CD4-positive, CD25-positive, alpha-beta regulatory T cell (primary cell): ENCODE results near the gene CD72. TPM values are rescaled to one million over a fixed set of nuclear protein-coding genes. Genes with fewer than 3 reads are reported as not detected.
"Not testable (repeated sequence)": the region's sequence is repeated elsewhere in the genome, so short reads cannot be mapped to it uniquely, and the experiment has no call there.

Experiments used
- ATAC-seq, 2 donors: fragments of 150-1000 bp; cut with Tn5 transposase; one replicate each; pipeline ENCODE4 v1.10.0; 2021; ENCODE audit warnings: low read depth in 2 of 2, moderate number of reproducible peaks in 2 of 2, moderate library complexity in 1 of 2
- DNase-seq, 3 donors: peaks; one replicate each; pipeline versions ENCODE4 v3.0.0 to v3.0.0-alpha.2; 2012 to 2022; ENCODE audit warnings: mixed read lengths in 1 of 3
- H3K27ac ChIP-seq: one replicate; pipeline ENCODE4 v1.7.0; 2013; ENCODE audit warnings: mild to moderate bottlenecking, low read length; ENCODE audit not compliant: insufficient read depth, poor library complexity, severe bottlenecking
- H3K27me3 ChIP-seq: one replicate; pipeline ENCODE4 v1.7.0; 2013; ENCODE audit warnings: low read length; ENCODE audit not compliant: control insufficient read depth, insufficient read depth
- H3K36me3 ChIP-seq: one replicate; pipeline ENCODE4 v1.7.0; 2013; ENCODE audit warnings: mild to moderate bottlenecking, low read length, moderate library complexity; ENCODE audit not compliant: control insufficient read depth, insufficient read depth
- H3K4me1 ChIP-seq: 2 replicates; pipeline ENCODE4 v1.7.0; 2013; ENCODE audit warnings: mild to moderate bottlenecking, low read length; ENCODE audit not compliant: insufficient read depth, control insufficient read depth, poor library complexity, severe bottlenecking
- H3K4me3 ChIP-seq: one replicate; pipeline ENCODE4 v1.7.0; 2013; ENCODE audit warnings: low read depth, mild to moderate bottlenecking, low read length, moderate library complexity
- H3K9me3 ChIP-seq, 2 experiments: 1 replicate in 1 of 2; 2 replicates in 1 of 2; pipeline ENCODE4 v1.7.0; 2013; ENCODE audit warnings: low read length in 2 of 2, mild to moderate bottlenecking in 1 of 2, moderate library complexity in 1 of 2; ENCODE audit not compliant: control insufficient read depth in 2 of 2
- H3K27ac Mint-ChIP-seq, 3 donors: one replicate each; pipeline ENCODE4 v1.8.0; 2020 to 2022; ENCODE audit warnings: mild to moderate bottlenecking in 3 of 3, mixed read lengths in 3 of 3, moderate library complexity in 2 of 3
- H3K27me3 Mint-ChIP-seq: one replicate; pipeline ENCODE4 v1.8.0; 2022; ENCODE audit warnings: mild to moderate bottlenecking, mixed read lengths
- H3K36me3 Mint-ChIP-seq: one replicate; pipeline ENCODE4 v1.8.0; 2020; ENCODE audit warnings: mixed read lengths
- H3K4me1 Mint-ChIP-seq, 4 donors: one replicate each; pipeline ENCODE4 v1.8.0; 2020 to 2022; ENCODE audit warnings: mixed read lengths in 4 of 4, mild to moderate bottlenecking in 1 of 4
- H3K4me3 Mint-ChIP-seq, 4 donors: one replicate each; pipeline ENCODE4 v1.8.0; 2020 to 2022; ENCODE audit warnings: mild to moderate bottlenecking in 4 of 4, mixed read lengths in 4 of 4, moderate library complexity in 3 of 4
- H3K9me3 Mint-ChIP-seq, 7 donors: one replicate each; pipeline ENCODE4 v1.8.0; 2020 to 2022; ENCODE audit warnings: mixed read lengths in 7 of 7, mild to moderate bottlenecking in 3 of 7, moderate library complexity in 2 of 7
- polyA plus RNA-seq, 4 donors: library from polyadenylated mRNA; unstranded; fragments of 300-500 nt; fragmentation: Illumina TruSeq; gene quantifications; one replicate each; pipeline ENCODE4 v1.2.3, GENCODE V29; 2021
- total RNA-seq: library from RNA; stranded (reverse); gene quantifications from one replicate; pipeline ENCODE4 v1.2.3, GENCODE V29; 2022

CD72 gene
- total and polyA plus RNA-seq, 5 donors from 2014 or later: 1.0 to 7.9 (median 2.7) TPM

DNA sequence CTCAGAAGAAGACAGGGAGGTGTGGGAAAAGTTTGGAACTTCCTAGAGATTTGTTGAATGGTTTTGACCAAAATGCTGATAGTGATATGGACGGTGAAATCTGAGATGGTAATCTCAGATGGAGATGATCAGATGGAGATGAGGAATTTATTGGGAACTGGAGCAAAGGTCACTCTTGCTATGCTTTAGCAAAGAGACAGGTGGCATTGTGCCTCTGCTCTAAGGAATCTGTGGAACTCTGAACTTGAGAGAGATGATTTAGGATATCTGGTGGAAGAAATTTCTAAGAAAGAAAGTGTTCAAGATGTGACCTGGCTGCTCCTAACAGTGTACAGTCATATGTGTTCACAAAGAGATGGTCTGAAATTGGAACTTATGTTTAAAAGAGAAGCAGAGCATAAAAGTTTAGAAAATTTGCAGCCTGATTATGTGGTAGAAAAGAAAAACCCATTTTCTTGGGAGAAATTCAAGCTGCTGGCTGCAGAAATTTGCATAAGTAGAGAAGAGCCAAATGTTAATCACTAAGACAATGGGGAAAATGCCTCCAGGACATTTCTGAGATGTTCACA is 38.5 kb downstream of the CD72 start:
- ATAC-seq: not testable (repeated sequence)

GRCh38 chr9:35579130-35579529 is 39.1 kb downstream of the CD72 start:
- no peak overlapping the region for H3K4me3 ChIP-seq
- peaks cover 1 to 19% of the 10 kb centered on the region in 2 experiments for H3K9me3 ChIP-seq
- no peak overlapping the region for H3K27ac ChIP-seq
- peaks cover 18% of the 10 kb centered on the region for H3K36me3 Mint-ChIP-seq
- H3K4me1 Mint-ChIP-seq: peaks cover 0 to 3% (median 0%) of the 10 kb centered on the region in 4 donors
- no peaks in the 10 kb centered on the region for H3K27me3 ChIP-seq
- no peak overlapping the region for H3K27ac Mint-ChIP-seq
- H3K36me3 ChIP-seq: no peaks in the 10 kb centered on the region
- peaks cover 10% of the 10 kb centered on the region for H3K27me3 Mint-ChIP-seq
- peaks cover 0 to 19% (median 9%) of the 10 kb centered on the region in 7 donors for H3K9me3 Mint-ChIP-seq
- no peak overlapping the region for H3K4me3 Mint-ChIP-seq
- DNase-seq (peak in 1 of 3 donors; percentile 4), ATAC-seq (no peak)
- no peaks in the 10 kb centered on the region for H3K4me1 ChIP-seq

More for the DNA sequence above, 38.5 kb downstream of the CD72 start:
- peaks cover 1 to 19% of the 10 kb centered on the region in 2 experiments for H3K9me3 ChIP-seq
- Mint-ChIP-seq H3K9me3 (peaks cover 0 to 19% (median 9%) of the 10 kb centered on the region in 7 donors), H3K27me3 (peaks cover 10% of the 10 kb centered on the region), H3K36me3 (peaks cover 18% of the 10 kb centered on the region)
- not testable (repeated sequence) for H3K4me1 Mint-ChIP-seq, DNase-seq, H3K4me1 ChIP-seq, H3K27ac ChIP-seq, H3K27me3 ChIP-seq, H3K4me3 Mint-ChIP-seq, H3K36me3 ChIP-seq, H3K4me3 ChIP-seq, H3K27ac Mint-ChIP-seq

DNA sequence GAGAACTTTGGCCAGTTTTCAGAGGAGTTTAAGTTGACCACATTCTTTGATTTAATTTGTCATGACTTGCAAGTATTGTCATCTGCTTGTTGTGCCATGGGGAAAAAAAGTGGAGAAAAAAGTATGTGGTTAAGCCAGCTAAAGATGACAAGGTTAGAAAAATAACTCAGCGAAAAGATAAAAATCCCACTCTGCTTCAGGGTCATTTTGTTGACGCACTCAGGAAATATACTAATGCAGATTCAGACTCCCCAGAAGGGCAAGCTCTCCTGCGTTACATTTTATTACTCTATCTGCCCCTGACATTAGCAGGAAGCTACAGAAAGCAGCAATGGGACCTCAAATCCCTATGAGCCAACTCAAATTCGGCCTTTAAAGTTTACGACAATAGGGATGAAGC is 40.7 kb downstream of the CD72 start:
- Mint-ChIP-seq H3K4me1 (peaks cover 0 to 3% (median 0%) of the 10 kb centered on the region in 4 donors), H3K9me3 (peaks cover 0 to 19% (median 9%) of the 10 kb centered on the region in 7 donors), H3K36me3 (peaks cover 16% of the 10 kb centered on the region), H3K27me3 (peaks cover 4% of the 10 kb centered on the region), H3K4me3 (no peak overlapping the region), H3K27ac (no peak overlapping the region)
- DNase-seq (no peak), ATAC-seq (no peak)
- no peaks in the 10 kb centered on the region for H3K4me1 ChIP-seq
- peaks cover 1 to 19% of the 10 kb centered on the region in 2 experiments for H3K9me3 ChIP-seq
- no peaks in the 10 kb centered on the region for H3K36me3 ChIP-seq
- H3K4me3 ChIP-seq: no peak overlapping the region
- H3K27me3 ChIP-seq: no peaks in the 10 kb centered on the region
- H3K27ac ChIP-seq: no peak overlapping the region

GRCh38 chr9:35575478-35575877 is 42.7 kb downstream of the CD72 start:
- no peaks in the 10 kb centered on the region for H3K27me3 ChIP-seq
- H3K4me1 Mint-ChIP-seq: peaks cover 0 to 8% (median 7%) of the 10 kb centered on the region in 4 donors
- DNase-seq (no peak), ATAC-seq (no peak)
- no peaks in the 10 kb centered on the region for H3K36me3 ChIP-seq
- no peak overlapping the region for H3K4me3 Mint-ChIP-seq
- no peak overlapping the region for H3K27ac ChIP-seq
- H3K9me3 Mint-ChIP-seq: peaks cover 0 to 9% (median 7%) of the 10 kb centered on the region in 7 donors
- H3K27me3 Mint-ChIP-seq: no peaks in the 10 kb centered on the region
- no peak overlapping the region for H3K27ac Mint-ChIP-seq
- H3K9me3 ChIP-seq: peaks cover 1 to 13% of the 10 kb centered on the region in 2 experiments
- peaks cover 9% of the 10 kb centered on the region for H3K36me3 Mint-ChIP-seq
- H3K4me1 ChIP-seq: no peaks in the 10 kb centered on the region
- H3K4me3 ChIP-seq: no peak overlapping the region

GRCh38 chr9:35574578-35575122 is 43.6 kb downstream of the CD72 start:
- no peak overlapping the region for H3K4me3 Mint-ChIP-seq
- peaks cover under 1 to 5% of the 10 kb centered on the region in 2 experiments for H3K9me3 ChIP-seq
- no peaks in the 10 kb centered on the region for H3K36me3 ChIP-seq
- H3K27ac Mint-ChIP-seq: no peak overlapping the region
- no peak for ATAC-seq
- H3K9me3 Mint-ChIP-seq: peaks cover 0 to 6% (median 4%) of the 10 kb centered on the region in 7 donors
- no peaks in the 10 kb centered on the region for H3K27me3 ChIP-seq
- H3K4me1 Mint-ChIP-seq: peaks cover 1 to 11% (median 9%) of the 10 kb centered on the region in 4 donors
- H3K27ac ChIP-seq: no peak overlapping the region
- H3K36me3 Mint-ChIP-seq: peaks cover 3% of the 10 kb centered on the region
- no peak for DNase-seq
- H3K4me3 ChIP-seq: no peak overlapping the region
- no peaks in the 10 kb centered on the region for H3K4me1 ChIP-seq
- H3K27me3 Mint-ChIP-seq: no peaks in the 10 kb centered on the region

- Mint-ChIP-seq H3K27ac (peak overlapping the region in 2 of 3 donors; percentile 6 to 31), H3K9me3 (peaks cover 0 to 1% (median 0%) of the 10 kb centered on the region in 7 donors), H3K4me3 (no peak overlapping the region), H3K27me3 (no peaks in the 10 kb centered on the region), H3K4me1 (peaks cover 6 to 13% (median 9%) of the 10 kb centered on the region in 4 donors), H3K36me3 (no peaks in the 10 kb centered on the region)
- ATAC-seq (no peak), DNase-seq (peak in 1 of 3 donors; percentile 20)
- Histone ChIP-seq H3K4me3 (no peak overlapping the region), H3K36me3 (no peaks in the 10 kb centered on the region), H3K27me3 (no peaks in the 10 kb centered on the region), H3K4me1 (no peaks in the 10 kb centered on the region), H3K9me3 (no peaks in the 10 kb centered on the region), H3K27ac (no peak overlapping the region)
Observed at GRCh38 chr9:35570709-35571504, 47.3 kb downstream of the CD72 start.

GRCh38 chr9:35569206-35569605 is 49.0 kb downstream of the CD72 start:
- H3K4me3 Mint-ChIP-seq: no peak overlapping the region

More at GRCh38 chr9:35569206-35569605, 49.0 kb downstream of the CD72 start:
- ATAC-seq (no peak), DNase-seq (no peak)
- Mint-ChIP-seq H3K9me3 (no peaks in the 10 kb centered on the region), H3K36me3 (peaks cover 6% of the 10 kb centered on the region), H3K27ac (no peak overlapping the region), H3K27me3 (no peaks in the 10 kb centered on the region), H3K4me1 (peaks cover 6 to 13% (median 7%) of the 10 kb centered on the region in 4 donors)
- H3K36me3 ChIP-seq: no peaks in the 10 kb centered on the region
- no peaks in the 10 kb centered on the region for H3K9me3 ChIP-seq
- H3K27ac ChIP-seq: no peak overlapping the region
- H3K4me3 ChIP-seq: no peak overlapping the region
- no peaks in the 10 kb centered on the region for H3K27me3 ChIP-seq
- H3K4me1 ChIP-seq: no peaks in the 10 kb centered on the region
